Tibial nerve (tissue), 4 donors: Measurements from ENCODE around the gene FNIP2. TPM values are rescaled to one million over a fixed set of nuclear protein-coding genes. Genes with fewer than 3 reads are reported as not detected.

ENCODE experiments used
- DNase-seq, 2 donors: peaks; one replicate each; pipeline ENCODE4 v3.0.0-alpha.2; 2019; ENCODE audit warnings: low spot score in 2 of 2
- H3K27ac ChIP-seq, 4 donors: fragments of 200-600 bp; sonication (generic) in 3 of 4; one replicate each; pipeline ENCODE4 v1.5.1; 2017 to 2019; ENCODE audit warnings: mild to moderate bottlenecking in 1 of 4
- H3K27me3 ChIP-seq, 2 donors: fragments of 200-600 bp; sonication (generic) in 1 of 2; one replicate each; pipeline versions ENCODE4 v1.5.1 to v1.6.0; 2017 to 2019
- H3K36me3 ChIP-seq, 3 donors: fragments of 200-600 bp; sonication (generic); one replicate each; pipeline ENCODE4 v1.5.1; 2018 to 2019
- H3K4me1 ChIP-seq, 4 donors: fragments of 200-600 bp; sonication (generic) in 3 of 4; one replicate each; pipeline ENCODE4 v1.5.1; 2017 to 2019
- H3K4me3 ChIP-seq, 4 donors: fragments of 200-600 bp; sonication (generic) in 3 of 4; one replicate each; pipeline ENCODE4 v1.5.1; 2017 to 2019; ENCODE audit warnings: mild to moderate bottlenecking in 1 of 4, moderate library complexity in 1 of 4
- H3K9me3 ChIP-seq, 4 donors: fragments of 200-600 bp; sonication (generic) in 3 of 4; one replicate each; pipeline ENCODE4 v1.5.1; 2017 to 2019
- CTCF ChIP-seq, 5 experiments: fragments of 200-600 bp in 3 of 5; fragments of 450-650 bp in 2 of 5; sonication (generic) in 3 of 5; IDR thresholded peaks; one replicate each; pipeline ENCODE4 v1.5.1; 2016 to 2019; ENCODE audit warnings: antibody characterized with exemption in 5 of 5, mild to moderate bottlenecking in 3 of 5, moderate library complexity in 2 of 5
- EP300 ChIP-seq, 2 donors: sonication (generic); formaldehyde crosslinking; IDR thresholded peaks; one replicate each; pipeline ENCODE4 v1.6.1; 2017; ENCODE audit warnings: antibody characterized with exemption in 2 of 2, mild to moderate bottlenecking in 1 of 2
- POLR2A ChIP-seq, 2 donors: fragments of 450-650 bp; IDR thresholded peaks; one replicate each; pipeline ENCODE4 v1.6.1; 2017; ENCODE audit warnings: antibody characterized with exemption in 2 of 2, mild to moderate bottlenecking in 2 of 2, moderate library complexity in 2 of 2
- WGBS, 2 donors: methylation state at CpG; one replicate each; pipeline ENCODE4 v1.1.5; 2018; 5-methylcytosine and 5-hydroxymethylcytosine counted together
- total RNA-seq, 4 donors: library from RNA; depleted of rRNA; stranded (reverse); fragments of >200 nt; gene quantifications; one replicate each; pipeline ENCODE4 v1.1.0, GENCODE V29; 2016

Gene FNIP2
- total RNA-seq, 4 donors from 2014 or later, result 61.5 to 74.3 (median 69.3) TPM

GRCh38 chr4:158860856-158861255 lies 92.0 kb downstream of the FNIP2 start:
- Histone ChIP-seq H3K4me1 (peaks cover 0 to 7% (median 2%) of the 10 kb centered on the region in 4 donors), H3K9me3 (no peaks in the 10 kb centered on the region), H3K36me3 (peaks cover 0 to 54% (median 0%) of the 10 kb centered on the region in 3 donors), H3K4me3 (no peak overlapping the region), H3K27me3 (no peaks in the 10 kb centered on the region), H3K27ac (no peak overlapping the region)
- TF ChIP-seq CTCF (IDR thresholded peaks at IDR 0.05), result no peak
- no peak for TF ChIP-seq POLR2A (IDR thresholded peaks at IDR 0.05)
- TF ChIP-seq EP300 (IDR thresholded peaks at IDR 0.05), result no peak
- WGBS, 2 donors, result 93 to 94% methylated on average over 5 of the region's 5 CpGs
- DNase-seq, result no peak

- H3K4me1 ChIP-seq, result peaks cover 0 to 7% (median 2%) of the 10 kb centered on the region in 4 donors
- 99 to 100% methylated on average over 3 of the region's 3 CpGs for WGBS, 2 donors
- no peaks in the 10 kb centered on the region for H3K27me3 ChIP-seq
- no peak overlapping the region for H3K4me3 ChIP-seq
- no peaks in the 10 kb centered on the region for H3K9me3 ChIP-seq
- DNase-seq, result no peak
- no peak overlapping the region for H3K27ac ChIP-seq
- no peak for TF ChIP-seq EP300 (IDR thresholded peaks at IDR 0.05)
- TF ChIP-seq CTCF (IDR thresholded peaks at IDR 0.05), result no peak
- no peak for TF ChIP-seq POLR2A (IDR thresholded peaks at IDR 0.05)
- H3K36me3 ChIP-seq, result peaks cover 0 to 55% (median 0%) of the 10 kb centered on the region in 3 donors
Observed at GRCh38 chr4:158861281-158861680, 92.5 kb downstream of the FNIP2 start.

- Histone ChIP-seq H3K27me3 (no peaks in the 10 kb centered on the region), H3K9me3 (no peaks in the 10 kb centered on the region), H3K4me3 (no peak overlapping the region), H3K36me3 (peaks cover 0 to 59% (median 0%) of the 10 kb centered on the region in 3 donors), H3K27ac (no peak overlapping the region), H3K4me1 (peaks cover 0 to 4% (median 2%) of the 10 kb centered on the region in 4 donors)
- 85% methylated on average over 3 of the region's 3 CpGs for WGBS, 2 donors
- TF ChIP-seq POLR2A (IDR thresholded peaks at IDR 0.05) (no peak), CTCF (IDR thresholded peaks at IDR 0.05) (no peak), EP300 (IDR thresholded peaks at IDR 0.05) (no peak)
- DNase-seq, result no peak
Observed at GRCh38 chr4:158861766-158862165, 92.9 kb downstream of the FNIP2 start.

- Histone ChIP-seq H3K27me3 (no peaks in the 10 kb centered on the region), H3K4me1 (no peaks in the 10 kb centered on the region), H3K27ac (no peak overlapping the region), H3K36me3 (peaks cover 0 to 73% (median 0%) of the 10 kb centered on the region in 3 donors), H3K4me3 (no peak overlapping the region), H3K9me3 (no peaks in the 10 kb centered on the region)
- no peak for DNase-seq
- TF ChIP-seq CTCF (IDR thresholded peaks at IDR 0.05) (no peak), POLR2A (IDR thresholded peaks at IDR 0.05) (no peak), EP300 (IDR thresholded peaks at IDR 0.05) (no peak)
- WGBS, 2 donors, result 97 to 98% methylated on average over 5 of the region's 5 CpGs
Observed at GRCh38 chr4:158863296-158863695, 94.5 kb downstream of the FNIP2 start.

GRCh38 chr4:158865520-158866177 lies 96.8 kb downstream of the FNIP2 start:
- no peak for TF ChIP-seq CTCF (IDR thresholded peaks at IDR 0.05)
- no peak for TF ChIP-seq EP300 (IDR thresholded peaks at IDR 0.05)
- TF ChIP-seq POLR2A (IDR thresholded peaks at IDR 0.05), result no peak
- H3K9me3 ChIP-seq, result no peaks in the 10 kb centered on the region
- peaks cover 0 to 79% (median 0%) of the 10 kb centered on the region in 3 donors for H3K36me3 ChIP-seq
- peaks cover 0 to 5% (median 2%) of the 10 kb centered on the region in 4 donors for H3K4me1 ChIP-seq
- no peaks in the 10 kb centered on the region for H3K27me3 ChIP-seq
- DNase-seq, result no peak
- no peak overlapping the region for H3K4me3 ChIP-seq
- 68 to 69% methylated on average over 5 of the region's 5 CpGs for WGBS, 2 donors
- H3K27ac ChIP-seq, result no peak overlapping the region
